ENCODE data around the gene RAG2. TPM values are rescaled to one million over a fixed set of nuclear protein-coding genes. Genes with fewer than 3 reads are reported as not detected.
"Not testable (repeated sequence)": the region's sequence is repeated elsewhere in the genome, so short reads cannot be mapped to it uniquely, and the experiment has no call there.

The RAG2 gene
- total RNA-seq, 1 experiment from 2014 or later = not detected

- not testable (repeated sequence) for DNase-seq (ENCODE audit: extremely low read depth, low read depth)
Measured at GRCh38 chr11:36557390-36557789, 40.6 kb downstream of the RAG2 start.

- no peak for DNase-seq (ENCODE audit: extremely low read depth, low read depth)
Measured at GRCh38 chr11:36550385-36551115, 47.5 kb downstream of the RAG2 start.

Other genes starting within 250 kb of the RAG2 start
- 5.5 and 7.8 TPM in 2 replicates for gene TRAF6, start 88.0 kb downstream of the RAG2 start, total RNA-seq (2014; rRNA removed; shearing (Covaris generic))
- 0.12 and 0.17 TPM in 2 replicates for gene RAG1, start 30.2 kb downstream of the RAG2 start, total RNA-seq (2014; rRNA removed; shearing (Covaris generic))
- 15.7 and 19.1 TPM in 2 replicates for gene IFTAP, start 3.7 kb downstream of the RAG2 start, total RNA-seq (2014; rRNA removed; shearing (Covaris generic))

All from NCI-H460 (cell line).